ENCODE measurements around the gene MUC6. TPM values are rescaled to one million over a fixed set of nuclear protein-coding genes. Genes with fewer than 3 reads are reported as not detected.

MUC6 gene
- total RNA-seq, 6 experiments from 2014 or later, result not detected

GRCh38 chr11:1060852-1061616, 24.5 kb upstream of the MUC6 start:
- Mint-ChIP-seq H3K36me3 (ENCODE audit: low read depth) (peaks cover 9% of the 10 kb centered on the region; the same call in 1 of the 2 replicates), H3K27ac (peak overlapping the region; percentile 69), H3K4me3 (0 out of 2 replicates have a peak overlapping the region, but pooled peaks have one; percentile 27), H3K9me3 (peaks cover 10% of the 10 kb centered on the region), H3K27me3 (ENCODE audit: insufficient read depth) (peaks cover 9% of the 10 kb centered on the region), H3K4me1 (ENCODE audit: low read depth) (peaks cover 26% of the 10 kb centered on the region)
- DNase-seq, result peak; percentile 70
- TF ChIP-seq CTCF (IDR thresholded peaks at IDR 0.05), result no peak

- Mint-ChIP-seq H3K4me1 (ENCODE audit: low read depth) (peaks cover 26% of the 10 kb centered on the region), H3K9me3 (peaks cover 10% of the 10 kb centered on the region), H3K4me3 (0 out of 2 replicates have a peak overlapping the region, but pooled peaks have one; percentile 27), H3K27ac (peak overlapping the region; percentile 69), H3K36me3 (ENCODE audit: low read depth) (peaks cover 9% of the 10 kb centered on the region; the same call in 1 of the 2 replicates), H3K27me3 (ENCODE audit: insufficient read depth) (peaks cover 9% of the 10 kb centered on the region)
- DNase-seq, result no peak
- no peak for TF ChIP-seq CTCF (IDR thresholded peaks at IDR 0.05)
These were observed 23.9 kb upstream of the MUC6 start for GRCh38 chr11:1060410-1060809.

- Mint-ChIP-seq H3K27me3 (ENCODE audit: insufficient read depth) (peaks cover 9% of the 10 kb centered on the region), H3K4me3 (no peak overlapping the region), H3K9me3 (peaks cover 10% of the 10 kb centered on the region), H3K4me1 (ENCODE audit: low read depth) (peaks cover 26% of the 10 kb centered on the region), H3K36me3 (ENCODE audit: low read depth) (peaks cover 9% of the 10 kb centered on the region; the same call in 1 of the 2 replicates), H3K27ac (no peak overlapping the region)
- no peak for DNase-seq
- no peak for TF ChIP-seq CTCF (IDR thresholded peaks at IDR 0.05)
These were observed 23.2 kb upstream of the MUC6 start for GRCh38 chr11:1059759-1060158.

- Mint-ChIP-seq H3K36me3 (ENCODE audit: low read depth) (peaks cover 9% of the 10 kb centered on the region; the same call in 1 of the 2 replicates), H3K27me3 (ENCODE audit: insufficient read depth) (peaks cover 6% of the 10 kb centered on the region), H3K9me3 (peaks cover 10% of the 10 kb centered on the region)
These were observed 21.3 kb upstream of the MUC6 start for GRCh38 chr11:1057806-1058205.

More at GRCh38 chr11:1057806-1058205, 21.3 kb upstream of the MUC6 start:
- Mint-ChIP-seq H3K4me3 (no peak overlapping the region), H3K4me1 (ENCODE audit: low read depth) (peaks cover 18% of the 10 kb centered on the region), H3K27ac (no peak overlapping the region)
- TF ChIP-seq CTCF (IDR thresholded peaks at IDR 0.05), result no peak
- no peak for DNase-seq
